Mucosa of descending colon (tissue), 3 donors: ENCODE results near the gene MUC4. TPM values are rescaled to one million over a fixed set of nuclear protein-coding genes. Genes with fewer than 3 reads are reported as not detected.

Experiments
- ATAC-seq: fragments of 200-7000 bp; cut with Tn5 transposase; one replicate; pipeline ENCODE4 v1.9.1; 2020; ENCODE audit warnings: mild to moderate bottlenecking, moderate library complexity
- DNase-seq, 3 donors: peaks; one replicate each; pipeline ENCODE4 v3.0.0-alpha.2; 2020
- H3K36me3 ChIP-seq: fragments of 200-600 bp; one replicate; pipeline ENCODE4 v1.8.0; 2021; ENCODE audit warnings: low read depth, mild to moderate bottlenecking
- H3K4me1 ChIP-seq: fragments of 200-600 bp; one replicate; pipeline ENCODE4 v1.8.0; 2021; ENCODE audit warnings: low read depth, mild to moderate bottlenecking
- H3K4me3 ChIP-seq: fragments of 200-600 bp; one replicate; pipeline ENCODE4 v1.8.0; 2021; ENCODE audit warnings: mild to moderate bottlenecking
- H3K9me3 ChIP-seq: fragments of 200-600 bp; one replicate; pipeline ENCODE4 v1.8.0; 2021; ENCODE audit warnings: mild to moderate bottlenecking
- intact Hi-C, 2 donors: fragments of 100-400 bp; cut with DNase I in 1 of 2; cut with micrococcal nuclease in 1 of 2; formaldehyde crosslinking; loops; one replicate each; pipeline versions ENCODE4 v1.11.0 to v1.11.1; 2022; cut with DNase I, micrococcal nuclease
- total RNA-seq, 3 donors: library from RNA; stranded (reverse); fragmentation: NEBNext Ultra II Directional in 2 of 3; extraction: Animal tissue kit (Norgen Biotek cat#: 25700) in 2 of 3; gene quantifications; one replicate each; pipeline versions ENCODE4 v1.2.1 to v1.2.4, GENCODE V29; 2021 to 2023
- TF ChIP-seq, protein P1 (sequence below): fragments of 200-600 bp; IDR thresholded peaks from one replicate; pipeline ENCODE4 v1.8.0; 2022; ENCODE audit warnings: antibody characterized with exemption, mild to moderate bottlenecking
- donor health status: DM: no; HTN: no; CAD: no; lungs with moderate emphysema.
- donor health status: DM: no; HTN: no; CAD: no.
- donor health status: DM: no; HTN: yes; CAD: no.

MUC4 gene
- total RNA-seq, 3 donors from 2014 or later = 170 to 415 (median 318) TPM

DNA sequence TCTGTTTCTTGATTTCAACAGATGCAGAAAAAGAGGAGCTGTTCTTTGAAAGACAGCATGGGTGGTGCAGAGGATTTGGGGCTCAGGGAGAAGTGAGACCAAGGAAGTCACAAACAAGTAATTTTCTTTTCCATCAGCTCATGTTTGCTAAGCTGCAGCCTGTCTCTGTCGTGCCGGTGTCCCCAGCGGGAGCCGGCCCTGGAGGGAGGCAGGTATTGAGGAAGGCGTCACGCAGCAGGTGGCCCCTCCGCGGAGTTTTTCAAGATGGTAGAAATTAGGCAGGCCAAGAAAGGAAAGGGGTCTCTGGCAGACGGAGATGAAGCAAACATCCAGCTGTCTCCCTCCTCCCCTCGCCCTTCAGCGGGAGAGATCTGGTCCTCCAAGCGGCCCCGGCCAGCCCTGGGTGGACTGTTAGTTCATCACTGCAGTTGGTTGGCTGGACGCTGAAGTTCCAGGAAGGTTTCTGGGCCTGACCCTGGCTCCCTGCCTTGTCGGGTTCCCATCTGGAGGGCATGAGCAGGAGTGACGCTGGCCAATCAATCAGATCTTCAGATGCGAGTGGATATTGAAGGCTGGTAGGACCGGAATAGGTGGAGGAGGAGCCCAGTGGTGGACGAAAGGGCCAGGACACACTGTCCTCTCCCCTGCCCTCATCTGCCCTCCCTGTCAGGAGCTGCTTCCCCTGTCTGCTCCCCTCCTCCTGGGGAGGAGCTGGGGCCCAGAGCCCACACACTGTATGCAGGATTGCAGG is 27.7 kb upstream of the MUC4 start:
- DNase-seq = no peak
- TF ChIP-seq, protein P1, sequence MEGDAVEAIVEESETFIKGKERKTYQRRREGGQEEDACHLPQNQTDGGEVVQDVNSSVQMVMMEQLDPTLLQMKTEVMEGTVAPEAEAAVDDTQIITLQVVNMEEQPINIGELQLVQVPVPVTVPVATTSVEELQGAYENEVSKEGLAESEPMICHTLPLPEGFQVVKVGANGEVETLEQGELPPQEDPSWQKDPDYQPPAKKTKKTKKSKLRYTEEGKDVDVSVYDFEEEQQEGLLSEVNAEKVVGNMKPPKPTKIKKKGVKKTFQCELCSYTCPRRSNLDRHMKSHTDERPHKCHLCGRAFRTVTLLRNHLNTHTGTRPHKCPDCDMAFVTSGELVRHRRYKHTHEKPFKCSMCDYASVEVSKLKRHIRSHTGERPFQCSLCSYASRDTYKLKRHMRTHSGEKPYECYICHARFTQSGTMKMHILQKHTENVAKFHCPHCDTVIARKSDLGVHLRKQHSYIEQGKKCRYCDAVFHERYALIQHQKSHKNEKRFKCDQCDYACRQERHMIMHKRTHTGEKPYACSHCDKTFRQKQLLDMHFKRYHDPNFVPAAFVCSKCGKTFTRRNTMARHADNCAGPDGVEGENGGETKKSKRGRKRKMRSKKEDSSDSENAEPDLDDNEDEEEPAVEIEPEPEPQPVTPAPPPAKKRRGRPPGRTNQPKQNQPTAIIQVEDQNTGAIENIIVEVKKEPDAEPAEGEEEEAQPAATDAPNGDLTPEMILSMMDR = no peak
- no peak for ATAC-seq
- intact Hi-C loops = no loop called here
- Histone ChIP-seq H3K36me3 (no peaks in the 10 kb centered on the region), H3K4me3 (no peak overlapping the region), H3K9me3 (no peaks in the 10 kb centered on the region), H3K4me1 (no peaks in the 10 kb centered on the region)

DNA sequence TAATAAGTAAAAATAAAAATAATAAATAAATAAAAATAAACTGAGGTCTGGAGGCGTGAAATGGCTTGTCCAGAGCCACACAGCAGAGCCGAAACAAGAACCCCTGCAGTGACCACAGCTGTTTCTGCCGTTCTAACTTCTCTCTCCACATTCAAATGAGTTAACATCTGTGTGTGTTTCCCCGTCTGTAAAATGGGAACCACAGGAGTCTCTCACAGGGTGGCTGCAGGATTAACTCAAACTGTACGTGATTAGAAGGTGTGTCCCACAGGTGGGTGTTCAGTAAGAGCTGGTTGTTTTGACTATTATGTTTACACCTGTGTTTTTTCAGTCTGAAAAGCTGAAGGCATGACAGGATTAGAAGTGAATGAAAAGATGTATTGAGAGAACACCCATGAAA is 27.0 kb upstream of the MUC4 start:
- H3K9me3 ChIP-seq = no peaks in the 10 kb centered on the region
- DNase-seq = no peak
- no peak for ATAC-seq
- H3K4me3 ChIP-seq = no peak overlapping the region
- intact Hi-C loops = no loop called here
- TF ChIP-seq, protein P1 = no peak
- no peaks in the 10 kb centered on the region for H3K4me1 ChIP-seq
- no peaks in the 10 kb centered on the region for H3K36me3 ChIP-seq

DNA sequence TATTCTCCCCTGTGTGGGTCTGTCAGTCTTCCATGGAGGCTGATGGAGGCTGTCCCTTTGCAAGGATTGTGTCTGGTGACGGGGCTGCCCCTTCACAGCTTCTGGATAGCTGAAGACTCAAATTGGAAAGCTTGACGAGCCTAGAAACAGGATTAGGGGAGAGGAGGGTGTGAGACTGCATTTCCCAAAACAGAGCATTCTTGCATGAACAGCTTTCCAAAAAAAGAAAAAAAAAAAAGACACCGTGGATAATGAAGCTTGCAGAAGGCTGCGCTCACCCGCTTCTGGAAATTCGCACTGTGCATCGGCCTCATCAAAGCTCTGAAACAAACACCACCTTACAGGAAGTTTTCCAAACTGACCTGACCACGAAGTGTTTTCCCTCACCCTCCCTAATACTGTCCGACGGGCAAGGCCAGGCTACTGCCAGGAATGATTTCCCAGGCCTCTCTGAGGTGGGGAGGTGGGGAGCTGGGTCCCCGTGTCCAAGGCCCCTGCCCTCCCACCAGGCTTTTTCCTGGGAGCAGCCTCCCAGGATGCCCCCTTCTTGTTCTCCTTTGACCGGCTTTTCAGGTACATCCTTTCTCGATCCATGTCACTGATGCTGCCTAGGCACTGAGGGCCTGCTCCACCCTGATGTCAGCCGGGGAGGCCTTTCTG is 24.9 kb upstream of the MUC4 start:
- TF ChIP-seq, protein P1 = no peak
- intact Hi-C loops = no loop called here
- Histone ChIP-seq H3K4me3 (no peak overlapping the region), H3K36me3 (no peaks in the 10 kb centered on the region), H3K9me3 (no peaks in the 10 kb centered on the region), H3K4me1 (no peaks in the 10 kb centered on the region)
- DNase-seq = peak in 1 of 3 donors; percentile 41
- ATAC-seq = no peak

GRCh38 chr3:195835791-195836190 is 24.1 kb upstream of the MUC4 start:
- TF ChIP-seq, protein P1 = no peak

GRCh38 chr3:195834675-195835583 is 23.2 kb upstream of the MUC4 start:
- no peak overlapping the region for H3K4me3 ChIP-seq
- intact Hi-C loops = no loop called here
- H3K4me1 ChIP-seq = peaks cover 4% of the 10 kb centered on the region
- TF ChIP-seq, protein P1 = no peak
- no peaks in the 10 kb centered on the region for H3K36me3 ChIP-seq
- no peaks in the 10 kb centered on the region for H3K9me3 ChIP-seq
- peak; percentile 47 to 80 (median 57) for DNase-seq
- ATAC-seq = peak; percentile 90

More at GRCh38 chr3:195835791-195836190, 24.1 kb upstream of the MUC4 start:
- intact Hi-C loops = no loop called here
- Histone ChIP-seq H3K9me3 (no peaks in the 10 kb centered on the region), H3K36me3 (no peaks in the 10 kb centered on the region), H3K4me3 (no peak overlapping the region), H3K4me1 (no peaks in the 10 kb centered on the region)
- ATAC-seq = peak; percentile 17
- peak in 1 of 3 donors; percentile 45 for DNase-seq
